Esophagus muscularis mucosa (tissue), 4 donors: Measurements from ENCODE around the gene JAKMIP1.

Source experiments
- CTCF ChIP-seq, 3 experiments: fragments of 200-600 bp in 2 of 3; fragments of 450-650 bp in 1 of 3; sonication (generic) in 2 of 3; IDR thresholded peaks; one replicate each; pipeline ENCODE4 v1.5.1; 2017 to 2019; ENCODE audit warnings: antibody characterized with exemption in 3 of 3, mild to moderate bottlenecking in 2 of 3, moderate library complexity in 1 of 3
- EP300 ChIP-seq: sonication (generic); formaldehyde crosslinking; IDR thresholded peaks from one replicate; pipeline ENCODE4 v1.6.1; 2017; ENCODE audit warnings: antibody characterized with exemption
- POLR2A ChIP-seq: fragments of 450-650 bp; IDR thresholded peaks from one replicate; pipeline ENCODE4 v1.6.1; 2017; ENCODE audit warnings: antibody characterized with exemption, moderate library complexity, mild to moderate bottlenecking, low read depth
- POLR2AphosphoS5 ChIP-seq, 2 donors: sonication (generic); formaldehyde crosslinking; IDR thresholded peaks; one replicate each; pipeline ENCODE4 v1.6.1; 2017; ENCODE audit warnings: antibody characterized with exemption in 2 of 2

- TF ChIP-seq EP300 (no peak), CTCF (IDR thresholded peaks at IDR 0.05) (no peak), POLR2A (no peak), POLR2AphosphoS5 (IDR thresholded peaks at IDR 0.05) (no peak)
These were observed 79.0 kb downstream of the JAKMIP1 start for GRCh38 chr4:6121276-6121850.
